HG03520 (cell line): ENCODE measurements around the gene CCL22.
"Not testable (repeated sequence)": the region's sequence is repeated elsewhere in the genome, so short reads cannot be mapped to it uniquely, and the experiment has no call there.

Experiments used
- ATAC-seq: cut with Tn5 transposase; IDR thresholded peaks from one replicate; pipeline ENCODE4 v1.9.1; 2021; ENCODE audit warnings: mild to moderate bottlenecking, moderate library complexity; ENCODE audit not compliant: unreplicated experiment

Gene CCL22

DNA sequence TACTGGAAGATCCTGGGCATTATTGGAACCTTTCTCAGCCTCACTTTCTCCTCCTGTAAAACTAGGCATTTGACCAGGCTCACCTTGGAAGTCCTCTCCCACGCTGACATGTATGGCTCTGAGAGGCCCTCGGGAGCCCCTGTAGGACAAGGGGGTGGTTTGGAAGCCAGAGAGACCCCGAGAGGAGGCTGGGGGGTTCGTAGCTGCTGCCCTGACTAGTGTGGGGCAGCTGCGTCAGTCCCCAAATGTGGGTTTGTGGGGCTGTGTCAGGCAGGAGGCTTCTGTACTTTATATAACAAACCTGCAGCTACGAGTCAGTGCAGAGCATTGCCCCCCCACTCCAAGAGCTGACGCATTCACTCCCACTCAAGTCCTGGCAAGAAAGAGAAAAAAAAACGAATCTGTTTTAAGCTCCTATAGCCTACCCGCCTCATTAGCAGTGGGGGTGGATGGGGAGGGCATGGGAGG lies 15.5 kb downstream of the CCL22 start:
- ATAC-seq = no peak

GRCh38 chr16:57374925-57375465 lies 16.4 kb downstream of the CCL22 start:
- not testable (repeated sequence) for ATAC-seq

- no peak for ATAC-seq
Measured at GRCh38 chr16:57376313-57376818, 17.8 kb downstream of the CCL22 start.

DNA sequence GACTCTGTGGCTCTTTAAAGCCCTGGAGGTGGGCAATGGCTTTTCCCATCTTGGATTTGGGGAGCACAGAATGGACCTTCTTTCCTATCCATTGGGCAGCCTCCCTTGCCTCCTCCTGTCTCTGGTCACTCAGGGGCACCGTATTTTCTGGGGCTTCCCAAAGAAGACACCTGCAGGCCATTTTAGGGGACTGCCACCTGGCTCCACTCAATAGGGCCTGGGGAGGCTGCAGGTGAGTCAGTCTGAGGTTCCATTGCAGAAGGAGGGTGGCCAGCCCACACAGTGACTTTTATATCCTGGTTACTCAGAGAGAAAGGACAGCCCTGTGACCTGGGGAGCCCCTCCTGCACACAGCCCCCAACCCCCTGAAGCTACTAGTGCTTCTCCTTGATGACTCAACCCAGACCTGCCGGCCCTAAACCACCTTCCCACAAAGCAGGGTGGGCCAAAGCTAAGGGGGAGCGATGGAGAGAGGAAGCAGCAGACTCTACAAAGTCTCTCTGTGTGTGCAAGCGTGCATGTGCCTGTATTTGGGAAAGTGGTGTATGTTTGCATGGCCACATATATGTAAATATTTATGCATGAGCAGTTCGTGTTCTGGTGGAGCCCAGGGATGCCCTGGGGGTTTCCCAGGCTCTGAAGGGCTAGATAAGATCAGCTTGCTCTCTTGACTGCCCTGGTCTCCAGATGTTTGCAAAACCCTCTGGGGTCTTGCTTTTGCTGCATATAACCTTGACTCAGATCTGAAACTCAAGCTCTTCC lies 18.7 kb downstream of the CCL22 start:
- ATAC-seq = peak; percentile 76

- ATAC-seq = no peak
Measured at GRCh38 chr16:57379579-57379978, 21.0 kb downstream of the CCL22 start.

DNA sequence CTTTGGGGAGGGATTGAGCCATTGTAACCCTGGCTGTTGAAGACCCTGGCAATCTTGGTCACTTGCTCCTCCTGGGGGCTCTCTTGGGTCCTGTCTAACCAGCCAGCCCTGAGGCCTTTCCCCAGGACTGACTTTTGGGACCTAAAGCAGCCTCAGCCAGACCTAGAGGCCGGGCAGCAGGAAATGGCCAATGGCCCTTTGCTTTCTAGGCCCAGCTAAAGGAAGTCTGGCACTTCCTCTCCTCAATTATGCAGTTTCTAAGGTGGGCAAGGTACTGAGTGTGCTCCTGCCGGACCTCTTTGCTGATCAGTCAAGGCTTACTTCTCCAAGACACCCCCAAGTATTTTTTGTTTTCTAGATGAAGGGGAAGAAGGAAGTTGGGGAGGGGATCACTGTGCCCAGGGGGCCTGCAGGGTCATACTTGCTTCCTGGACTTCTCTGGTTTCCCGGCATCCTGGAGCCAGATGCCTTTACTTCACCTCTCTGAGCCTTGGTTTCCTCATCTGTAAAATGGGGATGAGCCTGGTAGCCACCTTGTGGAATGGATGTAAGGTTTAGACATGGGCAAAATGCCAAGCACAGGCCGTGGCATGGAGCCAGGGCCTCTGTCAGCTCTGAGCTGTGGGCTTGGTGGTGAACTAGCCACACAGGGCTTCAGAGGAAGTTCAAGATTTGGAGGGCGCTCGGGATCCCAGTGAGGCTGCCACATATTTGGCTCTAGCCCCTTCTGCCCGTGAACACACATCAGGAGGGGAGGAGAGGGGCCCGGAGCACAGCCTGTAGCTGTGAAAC lies 22.3 kb downstream of the CCL22 start:
- ATAC-seq = no peak

DNA sequence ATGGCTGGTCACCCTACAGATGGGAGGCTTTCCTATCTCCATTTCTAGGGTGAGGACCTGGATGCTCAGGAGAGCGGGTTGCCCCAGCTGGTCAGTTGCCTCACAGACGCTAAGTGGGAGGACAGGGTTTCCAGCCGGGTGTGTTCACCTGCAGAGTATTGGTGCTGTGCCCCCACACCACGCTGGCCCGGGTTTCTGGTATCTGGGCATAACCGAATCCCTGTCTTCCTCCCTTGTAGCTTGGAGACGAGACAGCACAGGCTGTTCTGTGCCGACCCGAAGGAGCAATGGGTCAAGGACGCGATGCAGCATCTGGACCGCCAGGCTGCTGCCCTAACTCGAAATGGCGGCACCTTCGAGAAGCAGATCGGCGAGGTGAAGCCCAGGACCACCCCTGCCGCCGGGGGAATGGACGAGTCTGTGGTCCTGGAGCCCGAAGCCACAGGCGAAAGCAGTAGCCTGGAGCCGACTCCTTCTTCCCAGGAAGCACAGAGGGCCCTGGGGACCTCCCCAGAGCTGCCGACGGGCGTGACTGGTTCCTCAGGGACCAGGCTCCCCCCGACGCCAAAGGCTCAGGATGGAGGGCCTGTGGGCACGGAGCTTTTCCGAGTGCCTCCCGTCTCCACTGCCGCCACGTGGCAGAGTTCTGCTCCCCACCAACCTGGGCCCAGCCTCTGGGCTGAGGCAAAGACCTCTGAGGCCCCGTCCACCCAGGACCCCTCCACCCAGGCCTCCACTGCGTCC lies 23.4 kb downstream of the CCL22 start:
- ATAC-seq = no peak

GRCh38 chr16:57382535-57383275 lies 24.1 kb downstream of the CCL22 start:
- no peak for ATAC-seq

- ATAC-seq = no peak
Measured at GRCh38 chr16:57383276-57384247, 25.0 kb downstream of the CCL22 start.

- ATAC-seq = no peak
Measured at GRCh38 chr16:57384248-57385070, 25.9 kb downstream of the CCL22 start.

GRCh38 chr16:57385083-57385482 lies 26.5 kb downstream of the CCL22 start:
- ATAC-seq = no peak

DNA sequence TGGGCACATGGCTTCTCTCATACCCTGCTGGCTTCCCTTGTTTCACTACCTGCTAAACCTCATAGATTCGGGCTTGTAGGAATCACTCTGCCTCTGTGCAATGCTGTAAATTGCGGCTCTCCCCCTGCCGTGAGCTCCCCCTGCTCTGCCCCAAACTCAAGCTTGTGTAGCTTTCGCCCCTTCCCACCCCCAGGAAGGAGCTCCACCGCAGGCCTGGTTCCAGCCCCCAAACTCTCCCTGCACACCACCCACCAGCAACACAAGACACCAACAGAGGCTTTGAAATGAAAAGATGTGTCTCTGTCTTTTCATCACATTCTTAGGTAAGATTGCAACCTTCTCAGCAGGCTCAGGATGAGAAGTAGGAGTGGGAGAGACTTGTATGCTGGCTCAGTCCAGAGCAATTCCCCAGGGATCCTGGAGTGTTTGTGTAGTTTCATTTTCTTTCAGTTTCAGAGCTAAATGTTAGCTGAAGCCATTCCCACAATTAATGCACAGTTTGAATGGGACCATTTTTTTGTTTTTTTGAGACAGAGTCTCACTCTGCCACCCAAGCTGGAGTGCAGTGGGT lies 27.9 kb downstream of the CCL22 start:
- no peak for ATAC-seq

- ATAC-seq = peak; percentile 47
Measured at GRCh38 chr16:57387598-57388354, 29.2 kb downstream of the CCL22 start.

GRCh38 chr16:57388359-57389086 lies 29.9 kb downstream of the CCL22 start:
- peak; percentile 46 for ATAC-seq

DNA sequence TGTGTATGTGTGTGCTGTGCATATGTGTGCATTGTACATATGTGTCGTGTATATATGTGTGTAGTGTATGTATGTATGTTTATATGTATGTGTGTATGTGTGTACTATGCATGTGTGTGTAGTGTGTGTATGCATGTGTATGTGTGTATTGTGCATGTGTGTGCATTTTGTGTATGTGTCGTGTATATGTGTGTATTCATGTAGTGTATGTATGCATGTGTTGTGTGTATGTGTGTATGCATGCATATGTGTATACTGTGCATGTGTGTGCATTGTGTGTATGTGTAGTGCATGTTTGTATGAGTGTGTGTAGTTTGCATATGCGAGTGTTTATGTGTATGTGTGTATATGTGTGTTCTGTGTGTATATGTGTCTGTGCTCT lies 30.5 kb downstream of the CCL22 start:
- no peak for ATAC-seq

DNA sequence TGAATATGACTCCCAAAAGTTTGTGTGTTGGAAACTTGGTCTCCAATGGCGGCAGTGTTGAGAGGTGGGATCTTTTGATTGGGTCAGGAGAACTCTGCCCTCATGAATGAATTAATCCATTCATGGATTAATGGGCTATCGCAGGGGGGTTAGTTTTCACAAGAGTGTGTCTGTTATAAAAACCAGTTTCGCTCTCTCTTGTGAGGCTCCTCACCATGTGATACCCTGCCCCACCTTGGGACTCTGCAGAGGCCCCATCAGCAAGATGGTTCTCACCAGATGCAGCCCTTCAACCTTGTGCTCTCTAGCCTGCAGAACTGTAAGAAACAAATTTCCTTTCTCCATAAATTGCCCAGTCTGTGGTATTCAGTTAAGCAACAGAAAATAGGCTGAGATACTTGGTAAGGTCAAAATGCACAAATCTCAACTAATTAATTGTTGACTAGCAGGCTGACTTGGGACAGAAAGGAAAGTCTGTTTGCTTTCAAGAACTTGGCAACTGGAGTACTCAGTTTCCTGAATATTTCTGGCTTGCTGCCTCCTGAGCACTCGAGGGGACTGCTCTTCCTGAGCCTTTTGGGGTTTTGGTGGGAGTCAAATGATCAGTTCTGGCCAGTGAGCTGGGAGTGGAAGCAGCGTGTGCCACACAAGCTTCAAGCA lies 32.2 kb downstream of the CCL22 start:
- ATAC-seq = no peak
